ENCODE results near the gene IGSF23.
"Not testable (repeated sequence)": the region's sequence is repeated elsewhere in the genome, so short reads cannot be mapped to it uniquely, and the experiment has no call there.

IGSF23 gene

DNA sequence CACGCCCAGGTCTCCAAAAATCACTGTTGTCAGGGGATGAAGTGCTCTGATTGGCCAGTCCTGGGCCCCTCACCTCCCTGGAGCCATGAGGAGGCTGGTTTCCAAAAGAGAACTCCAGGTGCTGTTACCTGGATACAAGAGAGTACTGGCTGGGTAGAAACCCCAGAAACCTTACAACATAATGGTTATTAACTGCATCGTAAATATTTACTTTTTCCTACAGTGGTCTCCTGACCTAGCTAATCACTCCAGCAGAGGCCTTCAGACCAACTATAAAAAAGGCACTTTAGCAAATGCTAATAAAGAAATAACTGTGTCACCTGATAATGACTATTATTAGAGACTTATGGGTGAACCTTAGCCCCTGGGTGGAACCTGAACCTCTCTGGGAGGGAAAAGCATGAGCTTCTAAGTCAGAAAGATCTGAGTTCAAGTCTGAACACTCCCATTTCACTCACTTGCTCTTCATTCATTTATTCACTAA is 1.5 kb upstream of the IGSF23 start:
- no peak for DNase-seq (ENCODE audit: low read depth)

DNA sequence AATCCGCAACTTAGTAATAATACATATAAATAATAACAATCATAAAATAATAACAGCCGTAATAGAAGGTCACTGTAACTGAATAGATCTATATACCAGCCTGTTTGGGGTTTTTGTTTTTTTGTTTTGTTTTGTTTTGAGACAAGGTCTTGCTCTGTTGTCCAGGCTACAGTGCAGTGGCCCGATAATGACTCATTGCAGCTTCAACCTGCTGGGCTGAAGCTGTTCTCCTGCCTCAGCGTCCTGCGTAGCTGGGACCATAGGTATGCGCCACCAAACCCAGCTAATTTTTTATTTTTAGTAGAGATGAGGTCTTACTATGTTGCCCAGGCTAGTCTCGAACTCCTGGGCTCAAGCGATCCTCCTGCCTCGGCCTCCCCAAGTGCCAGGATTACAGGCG is 950 bp downstream of the IGSF23 start:
- DNase-seq (ENCODE audit: low read depth): no peak

DNA sequence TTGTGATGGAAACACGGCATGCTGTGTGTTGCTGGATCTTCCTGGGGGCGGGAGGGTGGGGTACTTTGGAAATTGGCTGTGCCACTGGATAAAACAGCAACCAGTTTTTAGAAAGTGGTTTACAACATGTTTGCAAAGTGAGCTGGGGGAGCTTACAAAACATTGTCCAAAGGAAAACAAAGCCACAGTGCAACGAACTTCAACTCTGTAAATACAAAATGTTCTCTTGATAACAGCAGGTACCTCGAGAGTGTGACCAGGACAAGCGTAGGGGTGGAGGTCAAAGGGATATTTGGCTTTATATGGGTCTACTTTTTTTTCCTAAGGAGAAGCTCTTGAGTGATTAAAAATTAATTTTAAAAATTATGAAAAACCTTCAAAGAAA is 2.5 kb downstream of the IGSF23 start:
- no peak for DNase-seq (ENCODE audit: low read depth)

DNA sequence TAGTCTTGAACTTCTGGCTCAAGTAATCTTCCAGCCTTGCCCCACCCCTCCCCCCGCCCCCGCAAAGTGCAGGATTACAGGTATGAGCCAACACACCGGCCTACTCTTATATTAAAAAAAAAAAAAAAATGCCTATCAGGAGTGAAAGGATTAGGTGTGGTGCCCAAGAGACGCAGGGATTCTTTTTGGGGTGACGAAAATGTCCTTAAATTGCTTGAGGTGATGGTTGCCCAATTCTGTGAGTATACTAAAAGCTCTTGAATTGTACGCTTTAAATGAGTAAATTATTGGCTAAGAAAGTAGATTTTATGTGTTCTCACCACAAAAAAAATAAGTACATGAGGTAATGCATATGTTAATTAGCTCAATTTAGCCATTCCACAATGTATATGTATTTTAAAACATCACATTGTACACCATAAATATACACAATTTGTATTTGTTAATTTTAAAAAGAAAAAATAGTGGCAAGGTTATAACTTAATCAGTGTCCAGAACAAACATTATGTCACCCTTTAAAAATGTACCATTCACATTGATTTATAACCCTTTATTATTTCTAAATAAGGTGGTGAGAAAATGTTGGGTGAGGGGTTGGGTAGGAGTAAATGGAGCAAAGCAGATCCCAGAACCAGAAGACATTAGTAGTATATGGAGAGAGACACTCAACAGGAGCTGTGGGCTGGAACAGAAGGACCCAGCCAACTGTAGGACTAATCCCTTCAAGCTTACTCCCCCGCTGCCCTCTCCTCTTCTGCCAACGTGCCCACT is 3.9 kb downstream of the IGSF23 start:
- no peak for DNase-seq (ENCODE audit: low read depth)

DNA sequence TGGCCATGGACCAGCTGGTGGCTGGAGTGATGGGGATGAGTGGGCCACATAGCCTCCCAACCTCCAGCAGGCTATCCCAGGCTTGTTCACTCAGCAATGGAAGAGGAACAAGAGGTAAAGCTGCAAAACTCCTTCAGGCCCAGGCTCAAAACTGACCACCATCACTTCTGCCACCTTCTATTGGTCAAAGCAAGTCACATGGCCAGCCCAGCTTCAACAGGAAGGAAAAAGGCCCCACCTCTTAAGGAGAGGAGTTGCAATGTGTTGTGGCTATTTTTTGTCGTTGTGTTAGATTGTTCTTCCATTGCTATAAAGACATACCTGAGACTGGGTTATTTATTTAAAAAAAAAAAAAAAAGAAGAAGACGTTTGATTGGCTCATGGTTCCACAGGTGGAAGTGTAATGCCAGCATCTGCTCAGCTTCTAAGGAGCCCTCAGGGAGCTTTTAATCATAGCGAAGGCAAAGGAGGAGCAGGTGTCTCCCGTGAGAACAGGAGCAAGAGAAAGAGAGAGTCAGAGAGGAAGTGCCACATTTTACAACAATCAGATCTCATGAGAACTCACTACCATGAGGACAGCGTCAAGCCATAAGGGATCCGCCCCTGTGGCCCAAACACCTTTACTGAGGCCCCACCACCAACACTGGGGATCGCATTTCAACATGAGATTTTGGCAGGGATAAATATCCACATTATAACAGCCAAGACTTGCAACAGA is 5.4 kb downstream of the IGSF23 start:
- no peak for DNase-seq (ENCODE audit: low read depth)

DNA sequence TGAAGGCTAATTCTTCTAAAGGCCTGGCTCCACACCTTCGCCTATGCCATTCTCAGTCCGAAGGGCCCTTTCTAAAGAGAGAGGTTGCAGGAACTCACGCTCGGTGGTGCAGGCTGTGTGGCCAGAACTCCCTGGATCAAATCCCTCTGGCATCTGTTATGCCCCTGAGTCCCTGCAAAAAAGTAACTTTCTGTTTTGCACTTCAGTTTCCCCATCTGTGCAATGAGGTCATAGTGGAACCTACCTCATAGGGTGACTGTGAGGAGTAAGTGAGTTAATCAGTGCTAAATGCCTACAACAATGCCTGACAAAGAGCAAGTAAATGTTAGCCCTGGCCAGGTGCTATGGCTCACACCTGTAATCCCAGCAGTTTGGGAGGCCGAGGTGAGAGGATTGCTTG is 7.3 kb downstream of the IGSF23 start:
- DNase-seq (ENCODE audit: low read depth): no peak

DNA sequence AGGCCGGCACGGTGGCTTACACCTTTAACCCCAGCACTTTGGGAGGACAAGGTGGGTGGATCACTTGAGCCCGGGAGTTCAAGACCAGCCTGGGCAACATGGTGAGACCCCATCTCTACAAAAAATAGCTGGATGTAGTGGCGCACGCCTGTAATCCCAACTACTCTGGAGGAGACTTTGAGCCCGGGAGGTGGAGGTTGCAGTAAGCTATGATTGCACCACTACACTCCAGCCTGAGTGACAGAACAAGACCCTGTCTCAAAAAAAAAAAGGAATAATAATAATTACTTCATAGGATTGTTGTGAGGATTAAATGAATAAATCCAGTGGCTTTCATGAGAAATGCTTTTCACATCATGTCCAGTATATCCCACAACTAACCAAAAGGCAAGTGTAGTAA is 8.0 kb downstream of the IGSF23 start:
- no peak for DNase-seq (ENCODE audit: low read depth)

DNA sequence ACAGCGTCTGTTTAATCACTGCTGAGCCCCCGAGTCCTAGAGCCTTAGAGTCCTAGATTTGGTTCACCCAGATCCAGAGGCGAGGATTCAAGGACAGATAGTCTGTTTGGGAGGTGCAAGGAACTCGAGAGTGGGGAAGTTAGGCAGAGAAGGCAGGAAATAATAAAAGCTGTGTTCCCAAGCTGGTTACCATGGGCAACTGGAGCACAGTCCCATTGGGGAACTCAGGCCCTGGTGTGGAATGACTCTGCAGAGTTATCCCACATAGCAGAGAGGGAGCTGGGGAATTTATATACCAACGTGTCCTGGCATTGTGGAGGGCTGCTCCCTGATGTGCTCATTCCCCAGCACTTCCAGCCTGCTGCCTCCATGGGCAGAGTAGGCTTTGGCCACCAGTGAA is 9.7 kb downstream of the IGSF23 start:
- DNase-seq (ENCODE audit: low read depth): no peak

DNA sequence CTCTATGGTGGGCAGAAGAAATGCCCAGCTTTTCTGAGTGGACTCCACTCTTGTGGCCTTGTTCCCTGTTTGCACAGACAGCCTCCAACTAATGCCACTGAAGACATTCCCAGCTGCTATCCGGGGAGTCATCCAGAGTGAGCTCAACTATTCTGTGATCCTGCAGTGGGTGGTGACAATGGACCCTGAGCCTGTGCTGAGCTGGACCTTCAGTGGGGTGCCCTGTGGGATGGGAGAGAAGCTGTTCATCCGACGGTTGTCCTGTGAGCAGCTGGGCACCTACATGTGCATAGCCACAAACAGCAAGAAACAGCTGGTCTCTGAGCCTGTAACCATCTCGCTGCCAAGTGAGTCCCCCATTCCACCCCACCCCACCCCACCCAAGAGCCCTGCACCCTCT is 10.3 kb downstream of the IGSF23 start:
- no peak for DNase-seq (ENCODE audit: low read depth)

DNA sequence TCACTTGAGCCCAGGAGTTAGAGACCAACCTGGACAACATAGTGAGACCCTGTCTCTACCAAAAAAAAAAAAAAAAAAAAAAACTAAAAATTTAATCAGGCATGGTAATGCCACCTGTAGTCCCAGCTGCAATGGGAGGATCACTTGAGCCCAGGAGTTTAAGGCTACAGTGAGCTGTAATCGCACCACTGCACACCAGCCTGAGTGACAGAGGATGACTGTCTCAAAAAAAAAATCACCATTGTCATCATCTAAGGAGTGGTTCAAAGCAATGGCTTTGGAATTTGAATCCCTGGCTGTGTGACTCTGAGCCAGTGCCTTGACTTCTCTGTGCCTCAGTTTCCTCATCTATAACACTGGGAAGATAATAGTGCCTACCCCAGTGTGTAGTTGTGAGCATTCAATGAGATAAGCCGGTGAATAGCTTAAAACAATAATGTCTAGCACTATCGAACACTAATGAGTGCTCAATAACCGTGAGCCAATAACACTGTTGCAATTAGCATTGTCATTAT is 11.5 kb downstream of the IGSF23 start:
- no peak for DNase-seq (ENCODE audit: low read depth)

DNA sequence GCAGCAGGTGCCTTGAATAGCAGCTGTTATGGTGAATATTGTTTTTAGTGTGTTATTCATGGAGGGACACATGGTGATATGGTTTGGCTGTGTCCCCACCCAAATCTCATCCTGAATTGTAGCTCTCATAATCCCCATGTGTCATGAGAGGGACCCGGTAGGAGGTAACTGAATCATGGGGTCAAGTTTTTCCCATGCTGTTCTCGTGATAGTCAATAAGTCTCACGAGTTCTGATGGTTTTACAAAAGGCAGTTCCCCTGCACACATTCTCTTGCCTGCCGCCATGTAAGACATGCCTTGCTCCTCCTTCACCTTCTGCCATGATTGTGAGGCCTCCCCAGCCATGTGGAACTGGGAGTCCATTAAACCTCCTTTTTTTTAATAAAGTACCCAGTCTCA is 12.3 kb downstream of the IGSF23 start:
- not testable (repeated sequence) for DNase-seq (ENCODE audit: low read depth)

DNA sequence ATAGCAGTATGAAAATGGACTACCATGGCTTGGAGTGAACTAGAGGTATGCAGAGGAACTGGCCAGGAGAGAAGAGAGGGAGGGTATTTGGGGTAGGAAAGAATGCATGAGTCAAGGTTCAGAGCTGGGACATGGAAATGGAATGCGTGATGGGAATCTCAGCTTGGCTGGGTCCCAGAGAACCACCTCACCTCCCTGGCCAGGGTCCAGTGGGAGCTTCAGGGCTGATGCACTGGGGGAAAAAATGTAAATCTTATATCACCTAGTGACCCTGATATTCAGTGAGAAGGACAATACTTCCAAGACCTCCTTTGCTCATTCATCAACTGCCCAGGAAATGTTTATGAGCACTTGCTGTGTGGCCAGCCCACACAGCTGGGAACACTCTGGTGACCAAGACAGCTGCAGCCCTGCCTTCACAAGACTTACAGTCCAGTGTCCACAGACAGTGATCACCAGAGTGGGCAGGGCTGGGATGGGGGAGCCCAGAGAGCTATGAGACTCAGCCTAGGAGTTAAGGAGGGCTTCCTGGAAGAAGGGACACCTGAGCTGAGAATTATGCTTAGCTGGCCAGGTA is 12.8 kb downstream of the IGSF23 start:
- DNase-seq (ENCODE audit: low read depth): no peak

DNA sequence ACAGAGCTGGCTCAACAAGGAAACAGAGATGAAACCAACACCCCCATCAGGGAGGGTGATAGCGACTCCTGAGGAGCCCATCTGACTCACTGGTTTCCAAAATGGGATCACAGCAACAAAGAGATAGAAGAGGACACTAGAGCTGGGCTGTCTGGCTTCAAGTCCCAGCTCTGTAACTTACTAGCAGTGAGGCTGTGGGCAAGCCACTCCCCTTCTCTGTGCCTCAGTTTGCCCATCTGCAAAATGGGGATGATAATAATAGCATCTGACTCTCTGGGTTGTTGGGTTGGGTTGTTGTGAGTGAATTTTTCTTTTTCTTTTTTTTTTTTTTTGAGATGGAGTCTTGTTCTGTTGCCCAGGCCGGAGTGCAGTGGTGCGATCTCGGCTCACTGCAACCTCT is 14.3 kb downstream of the IGSF23 start:
- no peak for DNase-seq (ENCODE audit: low read depth)

DNA sequence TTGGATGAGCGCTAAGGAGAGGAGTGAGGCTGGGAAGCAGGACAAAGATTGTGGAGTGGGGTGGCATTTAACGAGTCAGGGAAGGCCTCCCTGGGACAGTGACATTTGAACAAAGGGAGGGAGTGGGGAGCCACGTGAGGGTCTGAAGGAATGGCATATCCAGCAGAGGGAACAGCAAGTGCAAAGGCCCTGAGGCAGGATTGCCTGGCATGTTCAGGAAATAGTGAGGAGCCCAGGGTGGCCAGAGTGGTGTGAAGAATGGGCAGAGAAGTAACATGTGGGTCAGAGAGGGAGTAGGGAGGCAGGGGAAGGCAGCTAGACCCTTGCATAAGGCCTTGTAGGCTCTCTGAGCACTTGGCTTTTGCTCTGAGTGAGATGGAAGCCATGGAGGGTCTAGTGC is 15.4 kb downstream of the IGSF23 start:
- DNase-seq (ENCODE audit: low read depth): no peak

DNA sequence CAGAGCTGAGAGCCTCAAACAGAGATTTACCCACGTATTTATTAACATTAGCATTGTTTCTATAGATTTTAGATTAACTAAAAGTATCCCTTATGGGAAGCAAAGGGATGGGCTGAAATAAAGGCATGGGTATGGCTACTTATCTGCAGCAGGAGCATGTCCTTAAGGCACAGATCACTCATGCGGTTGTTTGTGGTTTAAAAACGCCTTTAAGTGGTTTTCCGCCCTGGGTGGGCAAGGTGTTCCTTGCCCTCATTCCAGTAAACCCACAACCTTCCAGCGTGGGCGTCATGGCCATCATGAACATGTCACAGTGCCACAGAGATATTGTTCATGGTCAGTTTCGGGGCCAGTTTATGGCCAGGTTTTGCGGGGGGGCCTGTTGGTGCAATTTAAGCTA is 18.2 kb downstream of the IGSF23 start:
- not testable (repeated sequence) for DNase-seq (ENCODE audit: low read depth)

DNA sequence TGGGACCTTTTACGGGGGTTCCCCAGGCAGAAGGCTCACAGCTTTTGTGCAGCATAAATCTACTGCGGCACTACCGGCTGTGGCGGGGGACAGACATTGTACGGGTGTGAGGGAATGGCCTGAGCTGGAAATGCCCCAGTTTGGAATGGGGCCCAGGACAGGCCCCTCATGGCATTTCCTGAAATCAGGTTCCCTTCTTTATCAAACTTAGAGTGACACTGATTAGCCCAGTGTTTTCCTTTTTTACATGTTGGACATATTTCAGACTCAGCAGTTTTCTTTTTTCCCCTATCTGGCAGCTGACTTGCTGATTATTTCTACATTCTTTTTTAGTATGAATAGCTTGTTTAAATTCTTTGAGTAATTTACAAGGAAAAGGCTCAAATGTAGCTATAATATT is 20.7 kb downstream of the IGSF23 start:
- not testable (repeated sequence) for DNase-seq (ENCODE audit: low read depth)

DNA sequence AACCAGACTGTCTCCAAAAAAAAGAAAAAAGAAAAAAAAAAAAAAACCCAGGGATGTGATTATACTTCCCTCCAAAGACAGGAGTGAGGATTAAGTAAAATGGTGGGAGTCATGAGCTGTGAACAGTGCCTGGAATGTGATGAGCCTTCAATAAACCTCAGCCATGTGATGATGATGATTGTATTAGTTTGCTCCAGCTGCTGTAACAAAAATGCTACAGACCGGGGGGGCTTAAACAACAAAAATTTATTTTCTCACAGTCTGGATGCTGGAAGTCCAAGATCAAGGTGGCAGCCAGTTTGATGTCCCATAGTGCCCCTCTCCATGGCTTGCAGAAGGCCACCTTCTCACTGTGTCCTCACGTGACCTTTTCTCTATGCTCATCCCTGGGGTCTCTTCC is 21.4 kb downstream of the IGSF23 start:
- DNase-seq (ENCODE audit: low read depth): no peak

DNA sequence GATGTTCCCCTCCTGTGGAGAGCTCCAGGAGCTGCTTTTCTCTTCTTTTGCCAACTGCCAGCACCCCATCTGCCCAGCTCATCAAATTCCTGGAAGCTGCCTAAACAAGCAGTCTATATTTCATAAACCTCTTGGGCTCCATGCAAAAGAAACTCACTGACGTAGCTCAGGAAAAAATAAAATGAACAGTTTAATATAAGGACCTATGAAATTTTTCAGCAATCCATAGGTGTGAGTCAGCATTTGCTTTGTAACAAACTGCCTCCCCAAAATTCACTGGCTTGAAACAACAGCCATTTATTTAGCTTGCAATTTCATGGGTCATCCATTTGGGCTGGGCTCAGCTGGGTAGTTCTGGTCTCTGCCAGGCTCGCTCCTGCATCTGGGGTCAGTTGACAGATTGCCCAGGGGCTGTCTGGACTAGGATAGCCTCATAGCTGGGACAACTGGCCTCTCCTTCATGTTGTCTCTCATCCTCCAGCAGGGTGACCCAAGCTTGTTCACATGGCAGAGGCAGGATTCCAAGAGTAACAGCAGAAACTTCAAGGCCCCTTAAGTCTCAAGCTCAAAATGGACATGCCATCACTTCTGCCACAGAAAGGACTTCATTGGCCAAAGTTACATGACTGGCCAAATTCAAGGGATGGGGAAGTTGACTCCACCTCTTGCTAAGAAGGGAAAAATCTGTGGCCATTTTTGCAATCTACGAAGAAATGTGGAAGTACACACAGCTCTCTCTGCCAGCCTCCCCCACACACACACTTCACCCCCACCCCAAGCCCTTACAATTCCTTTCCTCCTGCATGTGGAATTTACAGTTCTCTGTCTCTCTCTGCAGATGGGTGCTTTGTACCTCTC is 22.4 kb downstream of the IGSF23 start:
- DNase-seq (ENCODE audit: low read depth): no peak

DNA sequence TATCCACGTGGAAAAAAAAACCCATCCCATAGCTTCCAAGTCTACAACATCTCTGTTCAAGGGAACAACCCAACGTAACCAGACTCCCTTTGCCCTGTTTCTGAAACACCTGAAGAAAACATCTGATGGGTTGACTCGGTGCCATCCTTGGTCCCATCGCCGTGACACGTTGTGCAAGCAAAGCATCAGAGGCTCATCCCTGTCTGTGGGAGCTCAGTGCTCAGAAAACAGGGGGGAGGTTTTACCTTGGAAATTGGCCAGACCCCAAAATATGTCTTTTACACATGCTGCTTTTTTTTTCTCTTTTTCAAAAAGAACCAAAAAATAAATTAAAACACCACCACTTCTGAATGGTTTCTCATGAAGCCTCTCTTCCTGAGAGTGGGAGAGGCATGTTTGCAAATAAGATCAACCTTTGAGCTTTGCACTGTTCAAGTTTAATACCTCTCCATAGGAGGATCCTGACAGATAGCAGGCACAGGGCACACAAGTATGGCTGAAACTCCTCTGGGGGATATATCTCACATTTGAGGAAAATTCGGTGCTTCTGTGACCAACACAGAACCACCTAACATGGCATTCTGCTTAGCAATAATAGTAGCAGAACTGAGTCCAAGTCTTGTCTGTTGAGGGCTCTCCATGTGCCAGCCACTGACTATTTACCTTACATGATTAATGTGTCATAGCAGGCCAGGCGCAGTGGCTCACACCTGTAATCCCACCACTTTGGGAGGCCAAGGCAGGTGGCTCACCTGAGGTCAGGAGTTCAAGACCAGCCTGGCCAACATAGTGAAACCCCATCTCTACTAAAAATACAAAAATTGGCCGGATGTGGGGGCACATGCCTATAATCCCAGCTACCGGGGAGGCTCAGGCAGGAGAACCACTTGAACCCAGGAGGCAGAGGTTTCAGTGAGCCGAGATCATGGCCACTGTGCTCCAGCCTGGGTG is 23.4 kb downstream of the IGSF23 start:
- DNase-seq (ENCODE audit: low read depth): no peak

DNA sequence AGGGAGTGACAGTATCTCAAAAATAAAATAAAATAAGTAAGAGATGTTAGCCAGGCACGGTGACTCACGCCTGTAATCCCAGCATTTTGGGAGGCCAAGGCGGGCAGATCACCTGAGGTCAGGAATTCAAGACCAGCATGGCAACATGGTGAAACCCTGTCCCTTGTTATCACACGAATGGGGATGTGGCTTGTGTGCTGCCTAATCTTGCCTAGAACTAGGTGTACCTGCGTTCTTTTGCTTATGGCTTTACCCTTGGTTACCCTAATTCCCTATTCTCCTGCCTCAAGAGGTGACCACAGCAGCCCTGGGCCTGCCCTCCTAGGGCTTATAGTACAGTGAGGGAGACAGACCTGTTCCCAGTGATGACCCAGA is 24.0 kb downstream of the IGSF23 start:
- DNase-seq (ENCODE audit: low read depth): no peak

DNA sequence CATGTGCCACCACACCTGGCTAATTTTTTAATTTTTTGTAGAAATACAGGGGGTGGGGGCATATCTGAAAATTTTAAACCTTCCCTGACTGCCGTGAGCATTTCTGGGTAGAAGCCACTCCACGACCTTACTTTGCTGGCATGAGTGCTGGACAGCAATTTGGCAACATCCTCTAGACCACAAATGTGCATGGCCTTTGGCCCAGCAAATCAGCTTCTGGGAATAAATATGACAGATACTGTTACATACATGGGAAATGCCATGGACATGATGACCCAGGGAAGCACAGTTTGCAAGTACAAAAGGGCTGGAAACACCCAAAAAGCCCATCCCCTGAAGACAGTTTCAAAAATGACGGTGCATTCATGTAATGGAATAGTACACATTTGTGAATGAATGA is 27.2 kb downstream of the IGSF23 start:
- DNase-seq (ENCODE audit: low read depth): no peak

All from stimulated activated CD8-positive, alpha-beta memory T cell treated with anti-CD3 and anti-CD28 coated beads, Interleukin-15, amount 100 ng/mL, for 1 hour (primary cell).